GM19240 (cell line): ENCODE data around the gene FUNDC1.

Experiments used
- DNase-seq: peaks from one replicate; pipeline ENCODE4 v3.0.0; 2011; ENCODE audit warnings: low spot score; ENCODE audit not compliant: insufficient read length

Gene FUNDC1

DNA sequence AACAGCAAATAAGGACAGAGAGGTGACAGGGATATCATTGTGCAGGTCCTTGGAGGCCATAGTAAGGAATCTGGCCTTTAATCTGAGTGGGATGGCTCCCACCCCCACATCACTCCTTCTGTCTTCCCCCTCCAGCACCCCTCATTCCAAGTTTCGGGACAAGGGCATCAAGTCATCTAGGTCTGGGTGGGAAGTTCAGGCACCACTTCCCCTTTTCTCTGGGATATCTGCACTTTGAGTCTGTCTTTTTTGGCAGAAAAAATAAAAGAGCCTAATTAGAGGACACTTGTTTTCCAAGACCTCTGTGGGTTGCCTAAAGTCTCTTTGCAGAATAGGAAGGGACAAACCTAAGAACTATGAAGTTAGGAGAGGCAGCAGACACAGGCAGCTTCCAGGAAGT is 60.1 kb downstream of the FUNDC1 start:
- no peak for DNase-seq

- DNase-seq = no peak
Measured at GRCh38 chrX:44480591-44480990, 62.1 kb downstream of the FUNDC1 start.

DNA sequence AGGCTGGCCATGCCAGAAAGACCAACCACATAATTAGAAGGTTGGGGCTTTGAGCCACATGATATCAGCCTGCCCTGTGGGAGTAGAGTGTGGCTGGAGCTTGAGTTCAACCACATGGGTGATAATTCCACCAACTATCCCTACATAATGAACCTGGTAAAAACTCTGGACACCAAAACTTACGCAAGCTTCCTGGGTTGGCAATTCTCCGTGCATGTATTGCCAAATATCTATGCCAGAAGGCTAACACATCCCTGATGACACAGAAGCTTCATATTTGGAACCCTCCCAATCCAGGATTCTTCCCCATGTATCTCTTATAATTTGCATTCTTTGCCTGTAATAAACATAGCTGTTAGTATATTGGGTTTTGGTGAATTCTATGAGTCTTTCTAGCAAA is 68.2 kb downstream of the FUNDC1 start:
- no peak for DNase-seq
